Loucy (cell line): ENCODE measurements around the gene VWA8.

Source experiments
- H2AFZ ChIP-seq: fragments of 200-600 bp; sonication (generic); 2 replicates; pipeline ENCODE4 v1.6.0; 2016; ENCODE audit warnings: antibody characterized with exemption, mild to moderate bottlenecking, low read length, moderate library complexity
- H3F3A ChIP-seq: fragments of 200-600 bp; 2 replicates; pipeline ENCODE4 v1.6.0; 2016; ENCODE audit warnings: antibody characterized with exemption, low read depth, mild to moderate bottlenecking
- H3K27me3 ChIP-seq: fragments of 200-600 bp; sonication (generic); 2 replicates; pipeline ENCODE4 v1.6.1; 2014; ENCODE audit warnings: low read length, mild to moderate bottlenecking; ENCODE audit not compliant: insufficient read depth, poor library complexity, severe bottlenecking
- H3K36me3 ChIP-seq: fragments of 200-600 bp; sonication (generic); 2 replicates; pipeline ENCODE4 v1.6.1; 2016; ENCODE audit warnings: low read length; ENCODE audit not compliant: insufficient read depth
- H3K4me1 ChIP-seq: fragments of 200-600 bp; sonication (generic); 2 replicates; pipeline ENCODE4 v1.5.1; 2014; ENCODE audit warnings: low read length, mild to moderate bottlenecking; ENCODE audit not compliant: insufficient read depth, poor library complexity, severe bottlenecking
- H3K4me2 ChIP-seq: fragments of 200-600 bp; sonication (generic); 2 replicates; pipeline ENCODE4 v1.6.0; 2014; ENCODE audit warnings: antibody characterized with exemption, low read length, low read depth, mild to moderate bottlenecking; ENCODE audit not compliant: poor library complexity, severe bottlenecking
- H3K4me3 ChIP-seq: fragments of 200-600 bp; sonication (generic); 2 replicates; pipeline ENCODE4 v1.5.1; 2014; ENCODE audit warnings: low read length, mild to moderate bottlenecking, mixed read lengths; ENCODE audit not compliant: poor library complexity, severe bottlenecking
- H3K79me2 ChIP-seq: fragments of 200-600 bp; sonication (generic); 2 replicates; pipeline ENCODE4 v1.6.1; 2014; ENCODE audit warnings: low read length; ENCODE audit not compliant: insufficient read depth
- H3K9ac ChIP-seq: fragments of 200-600 bp; sonication (generic); 2 replicates; pipeline ENCODE4 v1.6.0; 2014; ENCODE audit warnings: mild to moderate bottlenecking, low read depth, low read length, moderate library complexity; ENCODE audit not compliant: poor library complexity, severe bottlenecking
- H3K9me2 ChIP-seq: fragments of 200-600 bp; sonication (generic); replicated peaks from 2 replicates; pipeline ENCODE4 v1.6.1; 2016; ENCODE audit warnings: low read depth, low read length, mixed read lengths
- H3K9me3 ChIP-seq: fragments of 200-600 bp; sonication (generic); 2 replicates; pipeline ENCODE4 v1.6.1; 2014; ENCODE audit warnings: mild to moderate bottlenecking, antibody characterized with exemption, low read length, low read depth; ENCODE audit not compliant: insufficient read depth
- H4K20me1 ChIP-seq: fragments of 200-600 bp; sonication (generic); 2 replicates; pipeline ENCODE4 v1.6.0; 2014; ENCODE audit warnings: antibody characterized with exemption, low read length, mild to moderate bottlenecking; ENCODE audit not compliant: insufficient read depth, poor library complexity, severe bottlenecking
- CTCF ChIP-seq: fragments of 200-600 bp; sonication (generic); conservative IDR thresholded peaks from 2 replicates; pipeline ENCODE4 v1.5.1; 2014; ENCODE audit warnings: mild to moderate bottlenecking, antibody characterized with exemption, low read length
- EZH2phosphoT487 ChIP-seq: fragments of 200-600 bp; IDR thresholded peaks from 2 replicates; pipeline ENCODE4 v1.6.1; 2018; ENCODE audit warnings: antibody characterized with exemption, mild to moderate bottlenecking, moderate library complexity, borderline replicate concordance

The VWA8 gene

GRCh38 chr13:41610404-41610803, 350.5 kb downstream of the VWA8 start:
- Histone ChIP-seq H3K27me3 (no peaks in the 10 kb centered on the region), H3K9me3 (no peaks in the 10 kb centered on the region), H3K4me3 (no peak overlapping the region), H3K4me1 (no peaks in the 10 kb centered on the region), H3K36me3 (peaks cover 11% of the 10 kb centered on the region; the same call in 1 of the 2 replicates), H3K4me2 (no peak overlapping the region), H3F3A (no peaks in the 10 kb centered on the region), H3K79me2 (no peaks in the 10 kb centered on the region), H4K20me1 (no peaks in the 10 kb centered on the region), H2AFZ (no peak overlapping the region), H3K9ac (no peak overlapping the region), H3K9me2 (no peaks in the 10 kb centered on the region)
- TF ChIP-seq CTCF, result no peak
- TF ChIP-seq EZH2phosphoT487, result no peak

GRCh38 chr13:41609828-41610227, 351.1 kb downstream of the VWA8 start:
- Histone ChIP-seq H3K4me1 (no peaks in the 10 kb centered on the region), H3K9me3 (no peaks in the 10 kb centered on the region), H3F3A (no peaks in the 10 kb centered on the region), H3K27me3 (no peaks in the 10 kb centered on the region), H2AFZ (no peak overlapping the region), H3K4me2 (no peak overlapping the region), H3K9ac (no peak overlapping the region), H4K20me1 (no peaks in the 10 kb centered on the region), H3K79me2 (no peaks in the 10 kb centered on the region), H3K36me3 (peaks cover 11% of the 10 kb centered on the region; the same call in 1 of the 2 replicates), H3K9me2 (no peaks in the 10 kb centered on the region), H3K4me3 (no peak overlapping the region)
- TF ChIP-seq EZH2phosphoT487 (no peak), CTCF (no peak)

- Histone ChIP-seq H3K36me3 (peaks cover 3% of the 10 kb centered on the region; the same call in 1 of the 2 replicates), H3K9me3 (no peaks in the 10 kb centered on the region), H3K4me3 (no peak overlapping the region), H3K79me2 (no peaks in the 10 kb centered on the region), H4K20me1 (no peaks in the 10 kb centered on the region), H3K27me3 (no peaks in the 10 kb centered on the region), H3F3A (no peaks in the 10 kb centered on the region), H3K4me1 (no peaks in the 10 kb centered on the region), H3K9me2 (no peaks in the 10 kb centered on the region), H3K4me2 (no peak overlapping the region), H2AFZ (no peak overlapping the region), H3K9ac (no peak overlapping the region)
- TF ChIP-seq EZH2phosphoT487, result no peak
- no peak for TF ChIP-seq CTCF
Measured at GRCh38 chr13:41608839-41609177, 352.1 kb downstream of the VWA8 start.
